Hair follicle dermal papilla cell (primary cell): ENCODE data around the gene SHFL. TPM values are rescaled to one million over a fixed set of nuclear protein-coding genes. Genes with fewer than 3 reads are reported as not detected.
A peak's percentile ranks its signal among the peaks of the same experiment; 100 is the strongest.

Source experiments
- small RNA-seq: library from RNA; depleted of rRNA; stranded (forward); fragments of <200 nt; gene quantifications from one replicate; pipeline ENCODE3, GENCODE V24; 2012
- total RNA-seq: library from RNA; depleted of rRNA; stranded (reverse); fragments of >200 nt; gene quantifications from 2 replicates; pipeline ENCODE4 v1.2.3, GENCODE V29; 2012

The SHFL gene
- 36.5 and 36.8 TPM in 2 replicates for total RNA-seq

DNA sequence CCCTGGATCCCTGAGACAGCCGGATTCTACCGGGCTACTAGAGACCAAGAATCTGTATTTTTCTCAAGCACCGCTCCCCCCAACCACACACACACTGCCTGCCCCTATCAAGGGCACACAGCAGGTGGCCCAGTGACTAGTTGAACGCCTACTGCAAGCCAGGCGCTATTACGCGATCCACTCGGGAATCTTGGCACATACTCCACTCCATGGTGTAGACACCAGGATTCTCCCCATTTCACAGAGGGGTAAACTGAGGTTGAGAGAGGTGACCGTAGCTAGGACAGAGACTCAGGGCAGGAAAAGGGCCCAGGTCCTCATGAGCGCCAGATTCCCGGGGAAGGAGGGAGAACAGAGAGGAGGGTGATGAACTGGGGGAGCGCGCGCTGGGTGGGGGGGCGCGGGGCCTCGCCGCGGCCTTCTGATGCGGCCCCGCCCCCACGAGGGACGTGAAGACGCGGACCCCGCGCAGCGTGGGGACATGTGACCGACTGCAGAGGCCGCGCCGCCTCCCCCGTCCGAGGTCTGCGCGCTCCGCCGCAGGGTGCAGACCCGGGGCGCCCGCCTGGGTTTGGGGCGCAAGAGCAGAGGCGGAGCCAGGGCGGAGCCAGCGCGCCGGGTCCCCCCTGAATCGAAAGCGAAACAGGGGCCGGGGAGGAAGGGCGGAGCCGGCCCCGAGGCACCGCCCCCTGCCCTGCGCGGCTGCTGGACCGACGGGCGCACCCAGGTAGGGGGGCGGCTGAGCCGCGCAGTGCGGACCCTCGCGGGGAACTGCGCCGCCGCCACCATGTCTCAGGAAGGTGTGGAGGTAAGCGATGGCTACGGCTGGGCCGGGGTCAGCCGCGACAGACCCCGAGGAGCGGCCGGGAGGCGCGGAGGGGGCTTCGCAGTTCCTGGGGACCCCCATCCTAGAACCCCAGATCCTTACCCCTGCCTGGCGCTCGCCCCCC, at the start of gene SHFL:
SHFL (plus strand) TSS at position 677 of the 950 bp plus-strand sequence; CDS start at position 788, 111 bp downstream.

GRCh38 chr19:10106100-10106936, 20.2 kb downstream of the SHFL start, which contains the start of gene PPAN:
TSS of gene PPAN (plus strand) at chr19:10106362. CDS start at chr19:10106395, 33 bp downstream.

GRCh38 chr19:10111405-10111811, 25.3 kb downstream of the SHFL start, which contains the start of gene P2RY11:
TSS of gene P2RY11 (plus strand) at chr19:10111693. CDS start at chr19:10111722, 29 bp downstream.

Small RNA genes within 50 kb of the gene (small RNA-seq; reads per million reads assigned to genes)
- gene MIR5589 (not detected), gene SNORD105 (24.7 reads per million, percentile 96 among the genes with 10 or more reads in this experiment), gene SNORD105B (519 reads per million, percentile 99 among the genes with 10 or more reads in this experiment)

Other genes starting within 250 kb of the SHFL start
- gene OLFM2, start 149.8 kb upstream of the SHFL start, total RNA-seq: 31.9 and 152 TPM in 2 replicates
- gene COL5A3, start 75.8 kb upstream of the SHFL start, total RNA-seq: 37.6 and 67.5 TPM in 2 replicates
- not detected in 2 replicates for gene RDH8, start 72.8 kb upstream of the SHFL start, total RNA-seq
- not detected in 2 replicates for gene ANGPTL6, start 16.4 kb downstream of the SHFL start, total RNA-seq
- gene PPAN, start 20.0 kb downstream of the SHFL start, total RNA-seq: 33.8 and 38.9 TPM in 2 replicates
- gene P2RY11, start 25.4 kb downstream of the SHFL start, total RNA-seq: 3.8 and 3.9 TPM in 2 replicates
- gene EIF3G, start 33.6 kb downstream of the SHFL start, total RNA-seq: 213 and 274 TPM in 2 replicates
- gene DNMT1, start 108.6 kb downstream of the SHFL start, total RNA-seq: 28.9 and 36.7 TPM in 2 replicates
- gene S1PR2, start 145.0 kb downstream of the SHFL start, total RNA-seq: 32.9 and 33.5 TPM in 2 replicates
- gene MRPL4, start 165.9 kb downstream of the SHFL start, total RNA-seq: 45.6 and 59.9 TPM in 2 replicates
- gene ICAM1, start 184.8 kb downstream of the SHFL start, total RNA-seq: 9.2 and 25.2 TPM in 2 replicates
- gene ICAM4, start 200.6 kb downstream of the SHFL start, total RNA-seq: 0.24 and 0.32 TPM in 2 replicates
- gene ICAM5, start 203.6 kb downstream of the SHFL start, total RNA-seq: 1.5 TPM in 1 of 2 replicates, not detected in the other
- 0.81 and 1.8 TPM in 2 replicates for gene ZGLP1, start 223.5 kb downstream of the SHFL start, total RNA-seq
- 14.1 and 16.0 TPM in 2 replicates for gene FDX2, start 229.7 kb downstream of the SHFL start, total RNA-seq
- gene RAVER1, start 247.2 kb downstream of the SHFL start, total RNA-seq: 12.0 and 14.6 TPM in 2 replicates